HAP-1 (cell line): ENCODE measurements around the gene NUP210L.
A peak's percentile ranks its signal among the peaks of the same experiment; 100 is the strongest.
"Not testable (repeated sequence)": the region's sequence is repeated elsewhere in the genome, so short reads cannot be mapped to it uniquely, and the experiment has no call there.

Experiments
- DNase-seq, 2 experiments: peaks; one replicate each; pipeline ENCODE4 v3.0.0-alpha.2; 2016 to 2020; ENCODE audit warnings: low spot score in 2 of 2
- H3K27me3 ChIP-seq: fragments of 250-450 bp; sonication (Bioruptor Pico); 2 replicates; pipeline ENCODE4 v1.5.1; 2020; ENCODE audit warnings: low read depth, mild to moderate bottlenecking, moderate library complexity
- H3K36me3 ChIP-seq: fragments of 250-450 bp; sonication (Bioruptor Pico); replicated peaks from 2 replicates; pipeline ENCODE4 v1.5.1; 2020; ENCODE audit warnings: mild to moderate bottlenecking
- H3K4me1 ChIP-seq: fragments of 250-450 bp; sonication (Bioruptor Pico); 2 replicates; pipeline ENCODE4 v1.5.1; 2020; ENCODE audit warnings: mild to moderate bottlenecking
- H3K4me3 ChIP-seq: fragments of 250-450 bp; sonication (Bioruptor Pico); 2 replicates; pipeline ENCODE4 v1.5.1; 2020; ENCODE audit warnings: mild to moderate bottlenecking, moderate library complexity
- H3K9me3 ChIP-seq: fragments of 250-450 bp; sonication (Bioruptor Pico); 2 replicates; pipeline ENCODE4 v1.5.1; 2020; ENCODE audit warnings: mild to moderate bottlenecking, moderate library complexity
- in situ Hi-C: fragments of 300-500 bp; cut with MboI; formaldehyde crosslinking; loops from 3 replicates; pipeline ENCODE4 v1.14.3; 2020; ENCODE audit warnings: low sequenced_read_pairs, inconsistent platforms, mixed read lengths

Gene NUP210L

GRCh38 chr1:154047436-154047835 lies 107.4 kb downstream of the NUP210L start:
- H3K9me3 ChIP-seq, H3K4me1 ChIP-seq, H3K4me3 ChIP-seq, DNase-seq, H3K36me3 ChIP-seq, H3K27me3 ChIP-seq, in situ Hi-C loops: not testable (repeated sequence)

- H3K4me1 ChIP-seq, in situ Hi-C loops, H3K4me3 ChIP-seq, H3K9me3 ChIP-seq, DNase-seq, H3K27me3 ChIP-seq, H3K36me3 ChIP-seq: not testable (repeated sequence)
Measured at GRCh38 chr1:154033697-154034096, 121.2 kb downstream of the NUP210L start.

- no peaks in the 10 kb centered on the region for H3K36me3 ChIP-seq
- in situ Hi-C loops = no loop called here
- H3K27me3 ChIP-seq = no peaks in the 10 kb centered on the region
- H3K4me1 ChIP-seq = no peaks in the 10 kb centered on the region
- DNase-seq = no peak
- H3K9me3 ChIP-seq = no peaks in the 10 kb centered on the region
- no peak overlapping the region for H3K4me3 ChIP-seq
Measured at GRCh38 chr1:154019940-154020339, 134.9 kb downstream of the NUP210L start.

GRCh38 chr1:154019269-154019668 lies 135.6 kb downstream of the NUP210L start:
- H3K27me3 ChIP-seq = no peaks in the 10 kb centered on the region
- no peaks in the 10 kb centered on the region for H3K9me3 ChIP-seq
- no peaks in the 10 kb centered on the region for H3K36me3 ChIP-seq
- no peaks in the 10 kb centered on the region for H3K4me1 ChIP-seq
- no peak for DNase-seq
- H3K4me3 ChIP-seq = no peak overlapping the region
- in situ Hi-C loops = no loop called here

- Histone ChIP-seq H3K4me1 (no peaks in the 10 kb centered on the region), H3K36me3 (no peaks in the 10 kb centered on the region), H3K4me3 (no peak overlapping the region), H3K27me3 (no peaks in the 10 kb centered on the region), H3K9me3 (no peaks in the 10 kb centered on the region)
- in situ Hi-C loops = no loop called here
- DNase-seq = no peak
Measured at GRCh38 chr1:154014154-154014907, 140.5 kb downstream of the NUP210L start.

- H3K4me3 ChIP-seq, H3K36me3 ChIP-seq, DNase-seq, H3K4me1 ChIP-seq, in situ Hi-C loops, H3K27me3 ChIP-seq, H3K9me3 ChIP-seq: not testable (repeated sequence)
Measured at GRCh38 chr1:154012543-154012942, 142.3 kb downstream of the NUP210L start.

- no peaks in the 10 kb centered on the region for H3K4me1 ChIP-seq
- in situ Hi-C loops = no loop called here
- no peak overlapping the region for H3K4me3 ChIP-seq
- H3K9me3 ChIP-seq = no peaks in the 10 kb centered on the region
- H3K27me3 ChIP-seq = no peaks in the 10 kb centered on the region
- DNase-seq = no peak
- no peaks in the 10 kb centered on the region for H3K36me3 ChIP-seq
Measured at GRCh38 chr1:154012129-154012528, 142.7 kb downstream of the NUP210L start.

GRCh38 chr1:154006136-154006535 lies 148.7 kb downstream of the NUP210L start:
- H3K27me3 ChIP-seq = no peaks in the 10 kb centered on the region
- no peak overlapping the region for H3K4me3 ChIP-seq
- H3K9me3 ChIP-seq = no peaks in the 10 kb centered on the region
- H3K4me1 ChIP-seq = no peaks in the 10 kb centered on the region
- DNase-seq = no peak
- in situ Hi-C loops = no loop called here
- H3K36me3 ChIP-seq = no peaks in the 10 kb centered on the region

- H3K4me3 ChIP-seq = no peak overlapping the region
- in situ Hi-C loops = no loop called here
Measured at GRCh38 chr1:154000420-154000819, 154.5 kb downstream of the NUP210L start.

GRCh38 chr1:153996882-153997281 lies 158.0 kb downstream of the NUP210L start:
- not testable (repeated sequence) for DNase-seq, H3K4me1 ChIP-seq, H3K9me3 ChIP-seq, H3K4me3 ChIP-seq, H3K27me3 ChIP-seq
- H3K36me3 ChIP-seq = peaks cover 37% of the 10 kb centered on the region
- in situ Hi-C loops = loop anchor here (25.0 kb wide), 1 partner anchor 210 kb away; the partner anchor contains the start of gene SLC27A3

More at GRCh38 chr1:154000420-154000819, 154.5 kb downstream of the NUP210L start:
- no peak for DNase-seq
- Histone ChIP-seq H3K9me3 (no peaks in the 10 kb centered on the region), H3K4me1 (no peaks in the 10 kb centered on the region), H3K27me3 (no peaks in the 10 kb centered on the region), H3K36me3 (peaks cover 1% of the 10 kb centered on the region)

- Histone ChIP-seq H3K4me1 (peaks cover 11% of the 10 kb centered on the region), H3K9me3 (no peaks in the 10 kb centered on the region), H3K4me3 (no peak overlapping the region), H3K36me3 (peaks cover 49% of the 10 kb centered on the region), H3K27me3 (no peaks in the 10 kb centered on the region)
- no peak for DNase-seq
- in situ Hi-C loops = loop anchor here (25.0 kb wide), 1 partner anchor 208 kb away; the partner anchor contains the start of gene SLC27A3
Measured at GRCh38 chr1:153995640-153996039, 159.2 kb downstream of the NUP210L start.

GRCh38 chr1:153995202-153995601 lies 159.7 kb downstream of the NUP210L start:
- no peaks in the 10 kb centered on the region for H3K9me3 ChIP-seq
- peaks cover 49% of the 10 kb centered on the region for H3K36me3 ChIP-seq
- DNase-seq = no peak
- in situ Hi-C loops = loop anchor here (25.0 kb wide), 1 partner anchor 208 kb away; the partner anchor contains the start of gene SLC27A3
- no peak overlapping the region for H3K4me3 ChIP-seq
- peaks cover 13% of the 10 kb centered on the region for H3K4me1 ChIP-seq
- H3K27me3 ChIP-seq = no peaks in the 10 kb centered on the region

- Histone ChIP-seq H3K4me3 (peak overlapping the region; percentile 95), H3K36me3 (peaks cover 49% of the 10 kb centered on the region), H3K4me1 (peaks cover 19% of the 10 kb centered on the region), H3K27me3 (no peaks in the 10 kb centered on the region), H3K9me3 (no peaks in the 10 kb centered on the region)
- no peak for DNase-seq
- in situ Hi-C loops = loop anchor here (25.0 kb wide), 1 partner anchor 205 kb away; the partner anchor contains the start of gene SLC27A3
Measured at GRCh38 chr1:153991806-153992205, 163.1 kb downstream of the NUP210L start.

GRCh38 chr1:153991151-153991630 lies 163.7 kb downstream of the NUP210L start:
- DNase-seq = no peak
- H3K9me3 ChIP-seq = no peaks in the 10 kb centered on the region
- in situ Hi-C loops = loop anchor here (25.0 kb wide), 1 partner anchor 204 kb away; the partner anchor contains the start of gene SLC27A3
- no peaks in the 10 kb centered on the region for H3K27me3 ChIP-seq
- H3K4me1 ChIP-seq = peaks cover 23% of the 10 kb centered on the region
- peaks cover 49% of the 10 kb centered on the region for H3K36me3 ChIP-seq
- peak overlapping the region; percentile 95 for H3K4me3 ChIP-seq
